BJ (cell line): ENCODE data around the gene SLC10A3. TPM values are rescaled to one million over a fixed set of nuclear protein-coding genes. Genes with fewer than 3 reads are reported as not detected.

Source experiments
- CTCF ChIA-PET: fragments of 350-600 bp; formaldehyde crosslinking; extraction: SDS; loops from one replicate; lab custom pipeline; 2021; ENCODE audit warnings: antibody characterized with exemption, inconsistent platforms; lab: Yijun Ruan, JAX
- POLR2A ChIA-PET: fragments of 300-600 bp; sonication (Branson Sonifier 250); formaldehyde crosslinking; extraction: SDS; loops from one replicate; lab custom pipeline; 2021; ENCODE audit warnings: antibody characterized with exemption; lab: Charles Lee
- DNase-seq: peaks from one replicate; pipeline ENCODE4 v3.0.0-alpha.2; 2011; ENCODE audit warnings: low read depth
- H3K27me3 ChIP-seq: 2 replicates; pipeline ENCODE4 v1.6.0; 2011; ENCODE audit warnings: low read length; ENCODE audit not compliant: control insufficient read depth, insufficient read depth
- H3K36me3 ChIP-seq: 2 replicates; pipeline ENCODE4 v1.5.1; 2011; ENCODE audit warnings: low read length; ENCODE audit not compliant: control insufficient read depth, insufficient read depth
- H3K4me3 ChIP-seq: 2 replicates; pipeline ENCODE4 v1.5.1; 2011; ENCODE audit warnings: low read depth, mild to moderate bottlenecking, control low read depth, low read length
- CTCF ChIP-seq: IDR thresholded peaks from 2 replicates; pipeline ENCODE4 v1.5.1; 2011; ENCODE audit warnings: low read depth, mild to moderate bottlenecking, control low read depth, inconsistent platforms, low read length, moderate library complexity; ENCODE audit not compliant: insufficient read depth
- polyA plus RNA-seq: library from polyadenylated mRNA; depleted of rRNA; stranded (reverse); fragments of >200 nt; gene quantifications from 2 replicates; pipeline ENCODE4 v1.2.3, GENCODE V29; 2011

Gene SLC10A3
- polyA plus RNA-seq, 1 experiment: 45.6 TPM

GRCh38 chrX:154512879-154513553, 22.6 kb upstream of the SLC10A3 start:
- Histone ChIP-seq H3K27me3 (no peaks in the 10 kb centered on the region), H3K4me3 (no peak overlapping the region), H3K36me3 (peaks cover 2% of the 10 kb centered on the region)
- ChIA-PET POLR2A (no interaction called here), CTCF (interaction anchor here (1.1 kb wide), 1 partner anchor 17 kb away, joined by 3 read pairs; no protein-coding TSS in a partner anchor)
- TF ChIP-seq CTCF: no peak
- DNase-seq: no peak

GRCh38 chrX:154511761-154512160, 21.3 kb upstream of the SLC10A3 start:
- CTCF ChIA-PET: interaction anchor here (0.6 kb wide), 1 partner anchor 35 kb away, joined by 3 read pairs; the partner anchor contains the start of gene IKBKG
- Histone ChIP-seq H3K36me3 (peaks cover 2% of the 10 kb centered on the region), H3K27me3 (no peaks in the 10 kb centered on the region), H3K4me3 (no peak overlapping the region)
- POLR2A ChIA-PET: no interaction called here
- no peak for TF ChIP-seq CTCF
- DNase-seq: no peak

GRCh38 chrX:154509455-154509854, 19.0 kb upstream of the SLC10A3 start:
- Histone ChIP-seq H3K4me3 (no peak overlapping the region), H3K27me3 (no peaks in the 10 kb centered on the region), H3K36me3 (peaks cover 2% of the 10 kb centered on the region)
- ChIA-PET POLR2A (no interaction called here), CTCF (no interaction called here)
- no peak for DNase-seq
- no peak for TF ChIP-seq CTCF

- no peak for DNase-seq
- Histone ChIP-seq H3K4me3 (no peak overlapping the region), H3K27me3 (no peaks in the 10 kb centered on the region), H3K36me3 (peaks cover 2% of the 10 kb centered on the region)
- CTCF ChIA-PET: no interaction called here
- POLR2A ChIA-PET: no interaction called here
- TF ChIP-seq CTCF: no peak
These were observed 17.9 kb upstream of the SLC10A3 start for GRCh38 chrX:154508384-154508745.

GRCh38 chrX:154507673-154508383, 17.4 kb upstream of the SLC10A3 start:
- DNase-seq: no peak

More at GRCh38 chrX:154507673-154508383, 17.4 kb upstream of the SLC10A3 start:
- peaks cover 2% of the 10 kb centered on the region for H3K36me3 ChIP-seq
- CTCF ChIA-PET: no interaction called here
- no peak overlapping the region for H3K4me3 ChIP-seq
- H3K27me3 ChIP-seq: no peaks in the 10 kb centered on the region
- POLR2A ChIA-PET: no interaction called here
- no peak for TF ChIP-seq CTCF
